Astrocyte (in vitro differentiated cells and primary cell): Measurements from ENCODE around the gene FICD. TPM values are rescaled to one million over a fixed set of nuclear protein-coding genes. Genes with fewer than 3 reads are reported as not detected.
A peak's percentile ranks its signal among the peaks of the same experiment; 100 is the strongest.

Experiments used
- DNase-seq: peaks from one replicate; pipeline ENCODE4 v3.0.0-alpha.2; 2010; ENCODE audit warnings: low read depth
- FAIRE-seq: peaks from 2 replicates; lab custom pipeline; 2011; peaks lifted over from hg19 to GRCh38; lab: Jason Lieb, UNC
- H2AFZ ChIP-seq: 2 replicates; pipeline ENCODE4 v1.6.0; 2012; ENCODE audit warnings: low read depth, low read length, inconsistent platforms
- H3K27ac ChIP-seq: 2 replicates; pipeline ENCODE4 v1.5.1; 2011; ENCODE audit warnings: low read depth, low read length, inconsistent platforms
- H3K27me3 ChIP-seq: 2 replicates; pipeline ENCODE4 v1.6.0; 2011; ENCODE audit warnings: low read length, inconsistent platforms; ENCODE audit not compliant: insufficient read depth
- H3K36me3 ChIP-seq: 2 replicates; pipeline ENCODE4 v1.5.1; 2011; ENCODE audit warnings: low read length, inconsistent platforms; ENCODE audit not compliant: insufficient read depth
- H3K4me1 ChIP-seq: 2 replicates; pipeline ENCODE4 v1.5.1; 2011; ENCODE audit warnings: low read length, inconsistent platforms; ENCODE audit not compliant: insufficient read depth
- H3K4me2 ChIP-seq: 2 replicates; pipeline ENCODE4 v1.6.0; 2012; ENCODE audit warnings: low read length, inconsistent platforms
- H3K4me3 ChIP-seq: 2 replicates; pipeline ENCODE4 v1.5.1; 2011; ENCODE audit warnings: low read depth, mild to moderate bottlenecking, low read length, inconsistent platforms; ENCODE audit not compliant: insufficient read depth
- H3K79me2 ChIP-seq: 2 replicates; pipeline ENCODE4 v1.6.0; 2012; ENCODE audit warnings: mild to moderate bottlenecking, low read length, inconsistent platforms; ENCODE audit not compliant: insufficient read depth
- H3K9ac ChIP-seq: 2 replicates; pipeline ENCODE4 v1.6.0; 2012; ENCODE audit warnings: mild to moderate bottlenecking, low read length, inconsistent platforms
- H3K9me3 ChIP-seq: 2 replicates; pipeline ENCODE4 v1.5.1; 2012; ENCODE audit warnings: low read depth, mild to moderate bottlenecking, low read length, inconsistent platforms; ENCODE audit not compliant: insufficient read depth
- H4K20me1 ChIP-seq: 2 replicates; pipeline ENCODE4 v1.6.0; 2012; ENCODE audit warnings: low read length, inconsistent platforms; ENCODE audit not compliant: insufficient read depth
- H3K27ac Mint-ChIP-seq: one replicate; pipeline ENCODE4 v1.8.0; 2021; ENCODE audit warnings: mild to moderate bottlenecking, mixed read lengths; ENCODE audit not compliant: unreplicated experiment
- H3K27me3 Mint-ChIP-seq: one replicate; pipeline ENCODE4 v1.8.0; 2021; ENCODE audit warnings: low read depth, mixed read lengths; ENCODE audit not compliant: unreplicated experiment
- H3K36me3 Mint-ChIP-seq: one replicate; pipeline ENCODE4 v1.8.0; 2021; ENCODE audit warnings: low read depth, mixed read lengths; ENCODE audit not compliant: unreplicated experiment
- H3K4me1 Mint-ChIP-seq: one replicate; pipeline ENCODE4 v1.8.0; 2021; ENCODE audit warnings: low read depth, mixed read lengths; ENCODE audit not compliant: unreplicated experiment
- H3K4me3 Mint-ChIP-seq: one replicate; pipeline ENCODE4 v1.8.0; 2021; ENCODE audit warnings: mild to moderate bottlenecking, moderate library complexity, mixed read lengths; ENCODE audit not compliant: unreplicated experiment
- H3K9me3 Mint-ChIP-seq: one replicate; pipeline ENCODE4 v1.8.0; 2021; ENCODE audit warnings: mild to moderate bottlenecking, mixed read lengths; ENCODE audit not compliant: unreplicated experiment
- EZH2 ChIP-seq: IDR thresholded peaks from 2 replicates; pipeline ENCODE4 v1.6.1; 2012; ENCODE audit warnings: mild to moderate bottlenecking, low read length, inconsistent platforms; ENCODE audit not compliant: insufficient read depth
- total RNA-seq: library from RNA; stranded (reverse); gene quantifications from 2 replicates; pipeline ENCODE4 v1.2.1, GENCODE V29; 2021
- TF ChIP-seq, protein P1 (sequence below): IDR thresholded peaks from 2 replicates; pipeline ENCODE4 v1.5.1; 2011; ENCODE audit warnings: low read depth, mild to moderate bottlenecking, inconsistent platforms, low read length, moderate library complexity; ENCODE audit not compliant: insufficient read depth

Gene FICD
- total RNA-seq, 1 donor from 2014 or later: 3.5 TPM

DNA sequence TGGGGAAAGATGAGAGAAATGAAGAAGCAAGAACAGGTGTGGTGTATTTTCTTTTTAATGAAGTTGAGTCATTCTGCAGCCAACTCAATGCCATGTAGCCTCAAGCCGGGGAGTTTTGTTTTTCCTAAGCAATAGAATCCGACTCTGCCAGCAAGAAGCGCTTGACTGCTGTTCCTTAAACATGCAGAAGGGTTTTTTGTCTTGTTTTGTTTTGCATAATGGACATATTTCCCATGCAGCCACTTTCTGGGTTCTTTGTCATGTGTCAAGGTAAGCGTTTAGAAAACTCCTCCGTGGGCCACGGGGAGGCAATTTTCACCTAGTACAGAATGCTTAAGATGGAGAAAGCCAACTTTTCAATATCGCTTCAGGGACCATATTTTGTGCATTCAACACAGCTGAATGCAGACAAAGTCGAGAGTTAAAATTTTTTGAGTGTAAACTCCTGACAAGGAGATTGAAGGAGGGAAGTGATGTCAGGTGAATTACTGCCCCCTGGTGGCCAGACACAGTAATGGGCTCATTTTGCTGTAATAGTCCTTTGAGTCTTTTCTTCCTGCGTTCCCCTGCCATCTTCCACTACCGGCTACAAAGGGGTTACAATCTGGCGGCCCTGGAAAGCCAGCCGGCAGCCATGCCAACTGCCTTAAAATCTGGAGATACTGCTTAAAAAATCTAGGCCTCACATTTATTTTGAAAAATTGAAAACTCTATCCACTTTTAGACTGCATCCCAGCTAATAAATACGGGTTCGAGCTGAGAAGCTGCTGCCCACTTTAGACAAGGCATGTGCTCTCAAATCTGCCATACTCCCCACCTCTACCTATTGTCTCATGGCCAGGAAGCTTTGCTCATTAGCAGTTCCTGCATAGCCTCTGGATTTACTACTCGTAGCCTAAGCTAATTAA, 3.2 kb upstream of the FICD start:
- no peak overlapping the region for H3K27ac Mint-ChIP-seq
- peaks cover 4% of the 10 kb centered on the region for H3K36me3 Mint-ChIP-seq
- TF ChIP-seq EZH2: no peak
- TF ChIP-seq, protein P1, sequence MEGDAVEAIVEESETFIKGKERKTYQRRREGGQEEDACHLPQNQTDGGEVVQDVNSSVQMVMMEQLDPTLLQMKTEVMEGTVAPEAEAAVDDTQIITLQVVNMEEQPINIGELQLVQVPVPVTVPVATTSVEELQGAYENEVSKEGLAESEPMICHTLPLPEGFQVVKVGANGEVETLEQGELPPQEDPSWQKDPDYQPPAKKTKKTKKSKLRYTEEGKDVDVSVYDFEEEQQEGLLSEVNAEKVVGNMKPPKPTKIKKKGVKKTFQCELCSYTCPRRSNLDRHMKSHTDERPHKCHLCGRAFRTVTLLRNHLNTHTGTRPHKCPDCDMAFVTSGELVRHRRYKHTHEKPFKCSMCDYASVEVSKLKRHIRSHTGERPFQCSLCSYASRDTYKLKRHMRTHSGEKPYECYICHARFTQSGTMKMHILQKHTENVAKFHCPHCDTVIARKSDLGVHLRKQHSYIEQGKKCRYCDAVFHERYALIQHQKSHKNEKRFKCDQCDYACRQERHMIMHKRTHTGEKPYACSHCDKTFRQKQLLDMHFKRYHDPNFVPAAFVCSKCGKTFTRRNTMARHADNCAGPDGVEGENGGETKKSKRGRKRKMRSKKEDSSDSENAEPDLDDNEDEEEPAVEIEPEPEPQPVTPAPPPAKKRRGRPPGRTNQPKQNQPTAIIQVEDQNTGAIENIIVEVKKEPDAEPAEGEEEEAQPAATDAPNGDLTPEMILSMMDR: peak; percentile 94
- peaks cover 10% of the 10 kb centered on the region for H3K4me1 ChIP-seq
- FAIRE-seq (no peak), DNase-seq (peak; percentile 26)
- no peaks in the 10 kb centered on the region for H3K27me3 ChIP-seq
- no peak overlapping the region for H3K4me3 Mint-ChIP-seq
- H3K9me3 Mint-ChIP-seq: no peaks in the 10 kb centered on the region
- peaks cover 9% of the 10 kb centered on the region for H3K79me2 ChIP-seq
- no peak overlapping the region for H3K27ac ChIP-seq
- H3K9ac ChIP-seq: peak overlapping the region; percentile 13
- H3K9me3 ChIP-seq: no peaks in the 10 kb centered on the region
- H3K36me3 ChIP-seq: no peaks in the 10 kb centered on the region
- no peak overlapping the region for H3K4me3 ChIP-seq
- H3K4me1 Mint-ChIP-seq: no peaks in the 10 kb centered on the region
- peaks cover 6% of the 10 kb centered on the region for H4K20me1 ChIP-seq
- H3K4me2 ChIP-seq: peak overlapping the region; percentile 62
- no peak overlapping the region for H2AFZ ChIP-seq
- H3K27me3 Mint-ChIP-seq: no peaks in the 10 kb centered on the region

DNA sequence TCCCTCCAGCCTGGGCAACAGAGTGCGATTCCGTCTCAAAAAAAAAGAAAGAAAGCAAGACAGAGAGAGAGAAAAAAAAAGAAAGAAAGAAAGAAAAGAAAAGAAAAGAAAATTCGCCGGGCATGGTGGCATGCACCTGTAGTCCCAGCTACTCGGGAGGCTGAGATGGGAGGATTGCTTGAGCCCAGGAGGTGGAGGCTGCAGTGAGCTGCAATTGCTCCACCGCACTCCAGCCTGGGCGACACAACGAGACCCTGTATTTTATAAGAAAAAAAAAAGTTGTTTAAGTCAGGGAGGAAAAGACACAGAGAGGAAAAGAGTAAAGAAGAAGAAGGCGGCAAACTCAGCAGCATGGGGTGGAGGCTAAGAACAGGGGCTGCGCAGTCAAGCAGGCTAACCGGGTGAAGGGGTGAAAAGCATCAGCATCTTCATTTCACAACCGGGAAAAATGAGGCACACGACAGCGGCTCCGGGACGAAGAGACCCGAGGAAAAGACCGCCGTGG, 557 bp upstream of the FICD start:
- peak overlapping the region; percentile 98 for H3K4me2 ChIP-seq
- peak overlapping the region; percentile 76 for H2AFZ ChIP-seq
- FAIRE-seq (no peak), DNase-seq (no peak)
- H3K9me3 Mint-ChIP-seq: no peaks in the 10 kb centered on the region
- H3K36me3 Mint-ChIP-seq: peaks cover 18% of the 10 kb centered on the region
- H3K27me3 ChIP-seq: no peaks in the 10 kb centered on the region
- H3K4me3 Mint-ChIP-seq: peak overlapping the region; percentile 90
- peak overlapping the region; percentile 75 for H3K27ac Mint-ChIP-seq
- no peaks in the 10 kb centered on the region for H3K4me1 Mint-ChIP-seq
- no peak overlapping the region for H3K27ac ChIP-seq
- no peaks in the 10 kb centered on the region for H3K27me3 Mint-ChIP-seq
- peaks cover 18% of the 10 kb centered on the region for H3K79me2 ChIP-seq
- H3K4me1 ChIP-seq: peaks cover 7% of the 10 kb centered on the region
- no peak overlapping the region for H3K9ac ChIP-seq
- H3K36me3 ChIP-seq: peaks cover 8% of the 10 kb centered on the region
- no peak for TF ChIP-seq EZH2
- TF ChIP-seq, protein P1: no peak
- no peaks in the 10 kb centered on the region for H3K9me3 ChIP-seq
- H3K4me3 ChIP-seq: peak overlapping the region; percentile 81
- H4K20me1 ChIP-seq: peaks cover 28% of the 10 kb centered on the region
